Esophagus muscularis mucosa (tissue), 4 donors: ENCODE measurements around the gene NCOR2.

Experiments used
- EP300 ChIP-seq: sonication (generic); formaldehyde crosslinking; IDR thresholded peaks from one replicate; pipeline ENCODE4 v1.6.1; 2017; ENCODE audit warnings: antibody characterized with exemption
- POLR2A ChIP-seq: fragments of 450-650 bp; IDR thresholded peaks from one replicate; pipeline ENCODE4 v1.6.1; 2017; ENCODE audit warnings: antibody characterized with exemption, moderate library complexity, mild to moderate bottlenecking, low read depth
- POLR2AphosphoS5 ChIP-seq, 2 donors: sonication (generic); formaldehyde crosslinking; IDR thresholded peaks; one replicate each; pipeline ENCODE4 v1.6.1; 2017; ENCODE audit warnings: antibody characterized with exemption in 2 of 2
- TF ChIP-seq, protein P1 (sequence below), 3 experiments: fragments of 200-600 bp in 2 of 3; fragments of 450-650 bp in 1 of 3; sonication (generic) in 2 of 3; IDR thresholded peaks; one replicate each; pipeline ENCODE4 v1.5.1; 2017 to 2019; ENCODE audit warnings: antibody characterized with exemption in 3 of 3, mild to moderate bottlenecking in 2 of 3, moderate library complexity in 1 of 3

DNA sequence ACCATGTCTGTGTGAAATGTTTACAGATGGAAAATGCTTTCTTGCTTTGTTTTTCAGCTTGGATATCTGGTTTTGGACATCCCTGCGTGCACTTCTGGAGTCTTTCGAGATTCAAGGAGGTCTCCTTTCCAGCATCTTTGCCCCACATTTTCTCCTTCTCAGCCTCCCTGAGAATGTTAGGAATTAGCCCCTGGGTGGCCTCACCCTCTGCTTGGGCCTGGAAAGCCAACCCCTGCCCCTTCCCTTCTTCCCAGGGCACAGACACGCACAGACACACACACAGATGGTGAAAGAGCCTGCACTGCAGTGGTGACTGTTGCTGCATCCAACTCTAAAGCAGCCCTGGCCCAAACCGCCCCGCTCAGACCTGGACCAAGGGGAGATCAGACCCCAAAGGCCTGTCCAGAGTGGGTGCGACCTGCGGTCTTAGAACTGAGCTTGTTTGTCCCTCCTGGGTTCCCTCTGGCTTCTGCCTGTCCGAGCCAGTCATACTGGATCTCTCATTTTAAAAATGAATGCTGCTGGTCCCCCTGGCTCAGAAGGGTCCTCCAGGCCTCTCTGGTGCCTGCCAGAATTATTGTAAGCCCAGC lies 8.7 kb upstream of the NCOR2 start:
- TF ChIP-seq EP300 = no peak
- TF ChIP-seq, protein P1, sequence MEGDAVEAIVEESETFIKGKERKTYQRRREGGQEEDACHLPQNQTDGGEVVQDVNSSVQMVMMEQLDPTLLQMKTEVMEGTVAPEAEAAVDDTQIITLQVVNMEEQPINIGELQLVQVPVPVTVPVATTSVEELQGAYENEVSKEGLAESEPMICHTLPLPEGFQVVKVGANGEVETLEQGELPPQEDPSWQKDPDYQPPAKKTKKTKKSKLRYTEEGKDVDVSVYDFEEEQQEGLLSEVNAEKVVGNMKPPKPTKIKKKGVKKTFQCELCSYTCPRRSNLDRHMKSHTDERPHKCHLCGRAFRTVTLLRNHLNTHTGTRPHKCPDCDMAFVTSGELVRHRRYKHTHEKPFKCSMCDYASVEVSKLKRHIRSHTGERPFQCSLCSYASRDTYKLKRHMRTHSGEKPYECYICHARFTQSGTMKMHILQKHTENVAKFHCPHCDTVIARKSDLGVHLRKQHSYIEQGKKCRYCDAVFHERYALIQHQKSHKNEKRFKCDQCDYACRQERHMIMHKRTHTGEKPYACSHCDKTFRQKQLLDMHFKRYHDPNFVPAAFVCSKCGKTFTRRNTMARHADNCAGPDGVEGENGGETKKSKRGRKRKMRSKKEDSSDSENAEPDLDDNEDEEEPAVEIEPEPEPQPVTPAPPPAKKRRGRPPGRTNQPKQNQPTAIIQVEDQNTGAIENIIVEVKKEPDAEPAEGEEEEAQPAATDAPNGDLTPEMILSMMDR (IDR thresholded peaks at IDR 0.05) = no peak
- TF ChIP-seq POLR2AphosphoS5 (IDR thresholded peaks at IDR 0.05) = no peak
- no peak for TF ChIP-seq POLR2A
